HG03469 (cell line): ENCODE measurements around the gene PTPRC.

Source experiments
- ATAC-seq: cut with Tn5 transposase; IDR thresholded peaks from one replicate; pipeline ENCODE4 v1.9.1; 2021; ENCODE audit warnings: mild to moderate bottlenecking, moderate library complexity, moderate number of reproducible peaks; ENCODE audit not compliant: unreplicated experiment

PTPRC gene

DNA sequence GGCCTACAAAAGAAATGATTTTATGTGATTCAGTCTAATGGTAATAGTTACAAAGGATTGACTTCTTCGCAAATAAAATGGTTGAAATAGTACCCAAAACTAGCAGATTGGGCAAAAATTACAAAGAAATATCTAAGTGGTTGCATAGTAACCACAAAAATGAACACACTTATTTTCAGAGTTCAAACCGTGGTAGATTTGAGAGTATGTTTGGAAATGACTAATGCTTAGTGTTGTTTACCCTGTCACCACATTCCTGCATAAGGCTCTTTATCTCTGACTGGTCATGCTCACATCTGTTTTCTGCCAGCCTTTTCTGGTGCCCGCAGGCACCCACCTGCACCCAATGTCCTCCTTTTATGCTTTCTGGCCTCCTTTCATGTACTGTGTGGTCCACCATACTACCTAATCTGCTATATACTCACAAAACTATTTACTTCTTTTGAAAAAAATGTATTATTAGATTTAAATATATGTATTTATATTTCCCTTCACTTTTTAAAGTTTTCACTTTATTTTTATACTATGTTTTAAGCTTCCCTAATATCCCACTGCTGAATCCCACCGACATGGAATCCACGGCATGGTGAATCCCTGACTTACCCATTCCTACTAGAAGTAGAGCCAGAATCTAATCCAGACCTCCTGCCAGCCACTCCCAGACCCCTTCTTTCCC lies 30.3 kb downstream of the PTPRC start:
- ATAC-seq: peak; percentile 88

DNA sequence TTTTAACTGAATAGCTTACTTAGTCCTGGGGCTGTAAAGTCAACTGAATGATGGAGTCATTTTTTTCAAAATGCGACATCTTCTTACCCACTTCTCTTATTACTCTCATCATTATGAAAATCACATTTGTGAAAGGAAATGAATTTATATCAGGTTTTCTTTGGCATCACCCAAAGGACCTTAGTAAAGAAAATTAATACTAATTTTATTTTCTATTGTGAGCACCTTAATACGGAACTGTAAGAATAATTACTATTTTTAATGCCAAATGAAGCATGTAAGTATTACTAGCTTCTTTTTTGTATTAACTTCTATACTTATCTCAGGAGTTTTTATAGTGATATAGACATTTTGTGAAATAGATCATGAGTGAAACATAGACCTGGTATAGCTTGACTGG lies 30.9 kb downstream of the PTPRC start:
- no peak for ATAC-seq

DNA sequence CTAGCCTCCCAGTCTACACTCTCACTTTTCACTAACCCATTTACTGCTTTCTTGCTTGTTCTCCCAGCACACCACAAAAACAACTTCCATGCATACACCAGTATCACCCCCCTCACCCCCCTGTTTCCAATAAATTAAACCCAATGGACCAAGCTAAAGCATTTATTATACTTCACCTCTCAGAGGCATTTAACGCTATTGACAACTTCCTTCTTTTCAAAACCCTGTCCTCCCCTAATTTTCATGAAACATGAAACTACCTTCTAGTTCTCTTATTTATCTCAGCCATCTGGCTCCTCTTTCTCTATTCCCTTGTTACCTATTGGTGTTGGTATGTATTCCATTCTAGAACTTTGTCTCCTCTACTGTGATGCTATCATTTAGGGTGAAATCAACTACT lies 32.3 kb downstream of the PTPRC start:
- no peak for ATAC-seq

DNA sequence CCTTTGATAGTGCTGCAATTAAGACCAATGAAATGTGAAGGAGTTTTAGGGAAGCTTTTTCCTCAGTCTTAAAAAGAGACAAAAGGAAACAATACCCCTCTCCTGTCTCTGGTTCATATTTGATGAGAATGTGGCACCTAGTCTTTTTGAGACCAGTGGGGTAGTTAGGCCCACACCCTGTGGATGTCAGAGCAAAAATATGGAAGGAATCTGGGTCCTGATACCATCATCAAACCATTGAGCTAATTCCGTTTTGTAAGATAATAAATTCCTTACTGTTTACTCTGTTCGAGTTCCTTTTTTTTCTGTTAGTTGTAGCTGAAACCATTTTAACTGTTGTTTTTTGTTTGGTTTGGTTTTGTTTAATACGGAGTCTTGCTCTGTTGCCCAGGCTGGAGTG lies 33.3 kb downstream of the PTPRC start:
- no peak for ATAC-seq

DNA sequence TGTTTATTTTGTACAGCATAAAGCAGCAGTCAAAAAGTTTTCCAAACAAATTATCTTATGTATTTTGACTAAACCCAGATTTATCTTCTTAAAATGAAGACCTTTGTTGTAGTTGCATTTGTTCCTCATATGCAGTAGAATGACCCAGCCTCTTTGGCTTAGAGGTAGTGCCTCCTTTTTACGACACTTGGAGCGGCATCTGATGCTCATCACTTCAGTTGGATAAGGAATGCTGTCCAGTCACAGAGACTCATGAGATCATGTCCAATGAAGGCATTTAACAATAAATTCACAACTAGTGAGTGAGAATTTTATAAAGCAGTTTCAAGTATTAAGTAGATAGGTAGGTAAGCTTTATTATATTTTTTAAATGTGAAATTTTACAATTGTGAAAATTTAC lies 35.2 kb downstream of the PTPRC start:
- ATAC-seq: no peak

DNA sequence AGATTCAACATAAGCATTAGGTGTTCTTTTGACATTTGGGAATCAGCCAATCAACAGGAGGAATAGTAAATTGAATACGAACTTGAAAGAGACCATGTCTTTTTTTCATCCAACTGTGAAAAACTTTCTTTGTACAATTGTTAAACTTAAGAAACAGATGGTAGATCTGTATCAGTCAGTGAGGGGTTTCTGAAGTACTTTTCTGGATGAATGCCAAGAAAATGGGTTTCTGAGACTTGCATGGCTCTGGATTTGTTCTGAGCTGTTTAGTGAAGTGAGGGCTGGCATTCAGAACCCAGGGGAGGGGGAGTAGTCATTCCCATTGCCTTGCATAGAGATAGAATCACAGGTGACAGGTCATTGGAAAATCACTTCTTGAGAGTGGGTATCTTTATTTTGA lies 37.4 kb downstream of the PTPRC start:
- no peak for ATAC-seq

DNA sequence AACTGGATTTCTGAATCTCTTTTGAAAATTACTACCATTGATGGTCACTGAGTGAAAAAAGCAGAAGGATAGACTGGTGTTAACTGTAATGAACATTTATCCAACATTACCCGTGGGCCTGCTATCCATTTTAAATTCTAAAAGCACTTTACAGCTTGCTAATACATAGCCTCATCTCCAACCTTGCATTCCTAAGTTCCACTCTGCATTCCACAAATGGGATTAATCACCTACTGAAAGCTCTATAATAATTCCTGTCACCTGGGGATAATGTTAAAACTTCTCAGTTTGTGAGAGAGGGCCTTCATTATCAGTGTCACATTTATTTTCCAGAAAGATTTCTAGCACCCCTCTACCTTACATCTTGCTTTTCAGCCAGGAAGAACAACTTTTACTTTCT lies 38.2 kb downstream of the PTPRC start:
- no peak for ATAC-seq

DNA sequence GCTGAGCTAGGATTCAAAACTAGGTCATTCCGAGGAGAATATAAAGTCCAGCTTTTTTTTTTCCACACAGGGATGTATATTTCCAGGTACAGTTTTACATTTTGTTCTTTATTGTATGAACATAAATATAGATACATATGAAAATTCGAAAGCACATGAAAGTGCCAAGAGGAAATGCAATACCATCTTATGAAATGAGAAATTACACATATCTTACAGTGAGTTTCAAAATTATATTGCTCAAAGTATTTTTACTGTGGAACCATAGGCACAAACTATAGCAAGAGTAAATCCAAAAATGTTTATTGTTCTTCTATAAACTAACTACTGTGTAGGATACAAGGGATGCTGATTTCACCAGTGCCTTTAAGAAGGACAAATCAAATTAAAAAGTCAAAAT lies 39.0 kb downstream of the PTPRC start:
- ATAC-seq: no peak

DNA sequence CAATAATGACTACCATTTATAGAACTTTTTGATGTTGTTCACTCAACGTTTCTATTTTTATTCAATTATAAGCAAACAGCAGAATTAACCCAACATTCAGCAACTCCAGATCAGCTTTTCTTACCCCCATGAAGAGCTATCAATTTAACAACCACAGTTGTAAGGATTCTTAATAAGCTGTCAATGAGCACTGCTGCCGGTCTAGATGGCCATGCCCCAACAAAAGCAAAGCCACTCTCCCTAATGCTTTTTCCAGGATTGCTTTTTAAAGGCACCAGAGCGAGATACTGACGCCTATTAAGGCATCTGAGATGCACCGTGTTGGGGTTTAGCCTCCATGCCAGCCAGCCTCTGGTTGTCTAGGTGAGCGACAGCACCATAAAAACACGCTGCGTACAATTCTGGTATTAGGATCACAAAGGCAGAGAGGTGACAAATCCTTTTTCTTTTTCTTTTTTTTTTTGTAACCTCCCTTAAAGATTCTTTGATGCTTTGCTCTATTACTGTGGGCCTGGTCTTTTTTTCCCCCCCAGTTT lies 39.5 kb downstream of the PTPRC start:
- no peak for ATAC-seq

DNA sequence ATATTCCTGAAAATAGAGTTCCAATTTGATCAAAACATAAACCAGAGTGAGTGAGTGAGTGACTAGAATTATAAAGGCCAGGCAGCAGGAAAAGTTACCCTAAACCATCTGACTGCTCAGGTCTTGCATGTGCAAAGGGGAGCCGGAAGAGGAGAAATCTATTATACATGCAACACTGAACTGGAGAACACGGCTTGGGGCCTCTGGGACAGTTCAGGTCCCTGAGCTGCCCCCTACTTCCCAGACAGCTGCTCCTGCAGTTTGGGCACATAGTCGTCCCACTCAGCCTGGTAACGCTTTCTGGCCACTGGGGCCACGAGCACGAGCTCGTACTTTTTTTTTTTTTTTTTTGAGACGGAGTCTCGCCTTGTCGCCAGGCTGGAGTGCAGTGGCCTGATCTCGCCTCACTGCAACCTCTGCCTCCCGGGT lies 40.1 kb downstream of the PTPRC start:
- ATAC-seq: peak; percentile 19

DNA sequence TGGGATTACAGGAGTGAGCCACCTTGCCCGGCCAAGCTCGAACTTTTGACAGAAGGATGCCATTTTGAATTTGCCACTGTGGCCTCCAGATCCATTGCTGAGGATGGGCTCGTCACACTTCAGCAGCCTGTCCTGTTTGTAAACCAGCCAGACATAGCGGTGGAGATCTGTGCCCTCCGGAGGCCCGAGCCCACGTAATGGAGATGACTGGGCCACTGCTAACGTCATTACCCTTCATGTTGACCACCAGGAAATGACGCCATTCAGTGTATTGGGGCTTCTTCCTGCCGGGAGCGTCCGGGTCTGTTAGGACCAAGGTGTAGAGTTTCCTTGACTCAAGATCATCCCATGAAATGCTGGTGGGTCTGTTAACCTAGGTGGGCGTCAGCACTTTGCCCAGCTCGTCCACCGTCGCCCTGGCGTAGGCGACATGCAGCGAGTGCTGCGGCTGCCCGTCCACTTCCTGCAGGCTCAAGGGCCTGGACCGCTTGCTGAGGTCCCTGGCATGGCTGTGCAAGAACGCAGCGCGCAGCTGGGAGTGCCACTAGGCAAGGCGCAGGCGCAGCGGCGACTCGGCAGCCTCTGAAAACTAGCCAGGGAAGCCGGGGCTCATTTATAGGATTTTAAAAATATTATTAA lies 40.8 kb downstream of the PTPRC start:
- ATAC-seq: no peak

DNA sequence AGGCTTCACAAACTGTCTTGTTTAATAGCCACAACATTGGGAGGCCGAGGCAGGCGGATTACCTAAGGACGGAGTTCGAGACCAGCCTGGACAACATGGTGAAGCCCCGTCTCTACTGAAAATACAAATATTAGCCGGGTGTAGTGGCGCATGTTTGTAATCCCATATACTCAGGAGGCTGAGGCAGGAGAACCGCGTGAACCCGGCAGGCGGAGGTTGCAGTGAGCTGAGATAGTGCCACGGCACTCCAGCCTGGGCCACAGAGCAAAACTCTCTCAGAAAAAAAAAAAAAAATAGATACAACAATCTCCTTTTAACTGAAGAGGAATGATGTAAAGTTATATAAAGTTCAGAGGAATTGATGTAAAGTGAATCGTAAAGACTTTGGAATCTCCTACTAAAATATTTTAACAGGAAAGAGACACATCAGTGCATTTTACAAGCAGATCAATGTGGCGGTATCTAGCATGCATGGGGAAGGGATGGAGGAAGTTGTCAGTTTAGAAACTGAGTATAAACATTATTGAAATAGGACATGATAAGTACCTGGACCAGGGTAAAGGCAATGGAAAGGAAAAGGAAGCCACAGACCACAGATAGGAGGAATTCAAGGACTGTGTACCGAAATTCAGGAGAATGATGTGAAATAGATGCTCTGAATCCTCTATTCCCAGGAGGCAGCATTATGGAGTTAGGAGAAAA lies 41.5 kb downstream of the PTPRC start:
- no peak for ATAC-seq

DNA sequence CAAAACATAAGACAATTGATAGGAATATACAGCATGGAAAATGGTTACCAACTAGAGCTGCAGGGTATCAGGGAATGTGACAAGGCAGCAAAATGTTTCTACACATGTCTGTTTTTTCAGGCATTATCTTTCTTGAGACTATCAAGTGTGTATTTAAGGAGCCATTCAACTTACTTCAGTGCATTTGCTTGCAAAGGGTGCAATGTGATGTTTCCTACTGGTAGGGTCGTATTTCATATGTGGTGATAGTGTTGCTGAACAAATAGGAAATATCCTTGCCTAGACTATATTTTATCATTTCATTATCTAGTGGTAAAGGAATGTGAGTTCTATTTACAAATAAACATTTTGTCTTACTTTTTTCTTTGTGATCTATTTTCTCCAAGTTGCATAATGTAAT lies 42.4 kb downstream of the PTPRC start:
- no peak for ATAC-seq

DNA sequence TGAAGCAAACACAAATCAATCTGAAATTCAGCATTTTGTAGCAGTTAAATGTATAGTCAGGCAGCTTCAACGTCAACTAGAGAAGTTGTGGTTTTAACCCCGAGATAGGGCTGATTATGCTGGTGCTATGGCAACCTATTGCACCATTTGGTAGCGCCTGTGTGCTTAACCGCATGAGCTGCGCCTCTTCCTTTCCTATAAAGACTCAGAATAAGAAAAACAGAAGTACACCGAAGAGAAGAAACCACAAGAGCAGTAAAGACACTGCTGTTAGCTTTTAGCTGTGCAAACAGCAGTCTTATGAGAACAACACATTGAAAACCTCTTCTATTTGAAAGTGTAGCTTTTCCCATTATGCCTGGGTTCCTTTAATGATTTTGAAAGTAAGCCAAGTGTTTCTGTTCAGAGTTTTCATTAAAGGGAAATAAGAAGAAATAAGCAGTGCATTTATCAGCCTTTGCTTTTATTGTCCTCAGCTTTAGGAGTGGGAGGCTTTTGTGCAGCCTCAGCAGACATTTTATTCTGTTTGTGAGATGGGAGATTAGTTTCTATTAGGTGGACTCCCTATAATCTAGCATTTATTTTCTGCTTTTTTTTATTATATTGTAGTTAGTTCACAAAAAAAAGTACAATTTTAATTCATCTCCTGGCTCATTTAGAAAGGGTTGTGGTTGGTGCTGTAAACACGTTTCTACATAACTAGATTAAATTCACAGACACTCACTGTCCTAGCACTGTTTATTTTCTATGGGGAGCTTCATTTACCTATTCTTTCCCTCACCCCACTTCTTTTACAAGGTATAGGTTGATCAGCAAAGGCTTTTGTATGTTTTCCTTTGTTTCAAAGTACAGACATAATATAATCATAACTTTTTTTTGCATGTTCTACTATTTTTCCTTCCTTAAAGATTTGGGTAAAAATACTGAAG lies 43.3 kb downstream of the PTPRC start:
- ATAC-seq: peak; percentile 95

DNA sequence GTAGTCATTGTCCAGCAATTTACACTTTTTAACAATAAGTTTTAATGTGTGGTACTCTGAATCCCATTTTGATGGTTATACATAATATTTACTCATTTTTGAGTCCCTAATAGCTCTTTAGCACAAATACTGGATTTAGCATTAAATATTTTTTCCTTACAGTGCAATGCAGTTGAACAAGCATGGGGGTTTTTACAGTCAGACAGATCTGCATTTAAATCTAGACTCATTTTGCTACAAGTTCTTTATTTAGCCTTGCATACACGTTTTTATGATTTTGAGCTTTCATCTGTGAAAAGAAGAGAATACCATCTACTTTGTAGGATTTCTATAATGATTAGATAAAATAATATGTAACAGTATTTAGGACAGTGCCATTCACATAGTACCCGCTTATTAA lies 44.0 kb downstream of the PTPRC start:
- no peak for ATAC-seq

DNA sequence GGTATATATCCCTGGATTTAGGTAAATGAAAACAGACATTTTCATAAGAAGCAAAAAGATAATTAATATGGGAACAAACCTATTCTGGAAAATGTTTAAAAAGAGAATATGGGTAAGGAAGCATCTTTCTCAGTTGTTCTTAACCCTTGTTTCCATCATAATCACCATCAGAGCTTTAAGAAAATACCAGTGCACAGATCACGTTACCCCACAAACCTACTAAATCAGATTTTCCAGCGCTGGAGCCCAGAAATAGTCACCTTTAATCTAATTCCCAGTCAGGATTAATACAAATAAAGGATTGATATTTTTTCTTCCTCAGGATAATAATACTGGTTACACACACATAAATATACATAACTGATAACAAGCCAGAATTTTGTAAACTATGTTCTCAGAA lies 44.6 kb downstream of the PTPRC start:
- ATAC-seq: no peak

DNA sequence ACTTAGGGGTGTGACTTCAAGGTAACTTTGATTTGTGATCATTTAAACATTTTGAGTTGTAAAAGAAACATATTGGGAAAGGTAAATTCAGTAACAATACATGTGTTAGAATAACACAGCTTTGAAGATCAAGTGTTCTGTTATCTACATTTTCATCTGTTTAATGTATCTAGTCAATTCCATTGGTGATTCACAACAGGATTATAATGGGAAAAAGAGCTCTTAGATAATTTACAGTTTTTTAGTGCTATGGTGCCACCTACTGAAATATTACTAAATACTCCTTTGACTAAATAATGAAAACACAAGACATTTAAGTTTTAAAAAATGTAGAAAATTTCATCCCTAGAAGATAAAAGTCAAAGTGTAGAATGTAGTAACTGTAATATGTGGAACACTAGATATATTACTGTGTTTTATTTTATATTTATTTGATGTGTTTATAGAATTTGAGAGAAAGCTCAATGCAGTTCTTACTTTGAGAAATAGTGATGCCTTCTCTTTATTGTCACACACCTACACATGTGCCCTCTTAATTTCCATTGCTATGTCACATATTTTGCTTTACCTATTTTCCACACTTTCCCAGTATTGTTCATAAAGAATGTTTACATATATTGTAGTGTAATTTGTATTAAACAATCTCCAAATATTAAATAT lies 47.4 kb downstream of the PTPRC start:
- ATAC-seq: no peak

DNA sequence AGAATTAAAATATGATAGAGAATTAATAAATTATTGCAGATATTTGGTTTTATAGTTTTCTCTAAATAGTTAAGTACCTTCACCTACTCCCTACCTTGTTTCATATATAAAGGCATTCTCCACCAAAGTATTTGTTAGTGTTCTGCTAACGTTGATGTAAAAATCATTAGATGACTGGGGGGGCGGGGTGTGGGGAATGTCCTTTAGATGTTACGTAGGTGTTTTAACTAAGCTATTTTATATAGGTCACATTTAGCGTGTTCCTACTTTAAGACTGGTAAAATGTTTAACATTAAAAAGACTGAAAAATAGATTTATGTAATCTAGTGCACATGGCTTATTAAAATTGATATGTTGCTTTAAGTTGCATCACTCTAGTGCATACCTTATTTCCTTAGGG lies 48.6 kb downstream of the PTPRC start:
- ATAC-seq: no peak

DNA sequence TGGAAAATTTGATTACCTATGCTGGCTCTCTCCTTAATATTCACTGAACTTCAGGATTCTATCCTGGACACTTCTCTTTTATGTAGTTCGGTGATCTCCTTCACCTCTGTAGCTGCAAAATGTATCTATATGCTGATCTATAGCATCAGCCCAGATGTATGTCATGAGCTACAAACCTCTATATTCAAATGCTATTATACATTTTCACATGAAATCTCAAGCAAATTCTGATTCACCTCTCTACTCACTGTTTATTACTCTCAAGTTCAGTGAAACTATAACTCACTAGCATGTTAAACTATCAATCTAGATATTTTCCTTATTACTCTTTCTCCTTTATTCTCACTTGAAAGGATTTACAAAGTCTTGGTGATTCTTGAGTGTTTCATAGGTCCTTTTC lies 52.2 kb downstream of the PTPRC start:
- no peak for ATAC-seq

DNA sequence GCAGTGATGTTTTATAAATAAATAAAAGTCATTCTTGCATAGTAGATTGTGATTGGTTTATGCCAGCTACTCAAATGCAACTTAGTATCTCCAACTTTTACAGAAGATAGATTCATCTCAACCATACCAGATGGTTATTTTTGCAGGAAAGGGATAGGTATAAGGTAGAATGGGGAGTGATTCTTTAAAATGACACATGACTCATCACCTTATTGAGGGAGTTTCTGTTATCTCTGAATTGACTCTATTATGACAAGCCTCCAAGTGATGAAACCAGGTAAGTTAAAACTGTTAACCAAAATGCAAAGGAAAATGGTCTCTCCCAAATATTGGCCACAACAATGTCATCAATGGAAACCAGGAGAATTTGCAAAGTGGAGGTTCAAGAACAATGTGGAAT lies 54.5 kb downstream of the PTPRC start:
- no peak for ATAC-seq
